Naive thymus-derived CD4-positive, alpha-beta T cell (primary cell): ENCODE data around the gene PLEKHA5. TPM values are rescaled to one million over a fixed set of nuclear protein-coding genes. Genes with fewer than 3 reads are reported as not detected.

Source experiments
- ATAC-seq: fragments of 150-1000 bp; cut with Tn5 transposase; 2 replicates; pipeline ENCODE4 v1.10.0; 2021; ENCODE audit warnings: mild to moderate bottlenecking, moderate library complexity
- CTCF ChIA-PET: fragments of 350-600 bp; sonication (Branson Sonifier 250); formaldehyde crosslinking; loops from one replicate; lab custom pipeline; 2021; ENCODE audit warnings: antibody characterized with exemption; lab: Charles Lee
- POLR2A ChIA-PET: fragments of 350-600 bp; sonication (Branson Sonifier 250); formaldehyde crosslinking; loops from one replicate; lab custom pipeline; 2021; ENCODE audit warnings: antibody characterized with exemption, inconsistent platforms; lab: Charles Lee
- DNase-seq, 9 donors: peaks; one replicate each; pipeline versions ENCODE4 v3.0.0 to v3.0.0-alpha.2; 2020 to 2022; ENCODE audit warnings: mixed read lengths in 1 of 9
- H3K27ac ChIP-seq: one replicate; pipeline ENCODE4 v1.7.0; 2013; ENCODE audit warnings: mild to moderate bottlenecking, low read depth, low read length, moderate library complexity
- H3K27me3 ChIP-seq, 2 donors: one replicate each; pipeline ENCODE4 v1.7.0; 2013; ENCODE audit warnings: low read length in 2 of 2, mild to moderate bottlenecking in 2 of 2, moderate library complexity in 2 of 2; ENCODE audit not compliant: control insufficient read depth in 2 of 2, insufficient read depth in 2 of 2
- H3K36me3 ChIP-seq, 3 experiments: 1 replicate in 2 of 3; 2 replicates in 1 of 3; pipeline ENCODE4 v1.7.0; 2013; ENCODE audit warnings: low read length in 3 of 3, mild to moderate bottlenecking in 3 of 3, moderate library complexity in 1 of 3; ENCODE audit not compliant: insufficient read depth in 3 of 3, control insufficient read depth in 2 of 3
- H3K4me1 ChIP-seq, 2 donors: one replicate each; pipeline ENCODE4 v1.7.0; 2013; ENCODE audit warnings: low read length in 2 of 2, mild to moderate bottlenecking in 2 of 2, moderate library complexity in 1 of 2; ENCODE audit not compliant: control insufficient read depth in 2 of 2, insufficient read depth in 2 of 2
- H3K4me3 ChIP-seq: 2 replicates; pipeline ENCODE4 v1.7.0; 2013; ENCODE audit warnings: mild to moderate bottlenecking, low read length
- H3K9me3 ChIP-seq, 3 experiments: 1 replicate in 2 of 3; 2 replicates in 1 of 3; pipeline ENCODE4 v1.7.0; 2013; ENCODE audit warnings: low read length in 3 of 3; ENCODE audit not compliant: control insufficient read depth in 2 of 3
- H3K27ac Mint-ChIP-seq, 9 donors: one replicate each; pipeline ENCODE4 v1.8.0; 2020 to 2022; ENCODE audit warnings: mixed read lengths in 9 of 9, mild to moderate bottlenecking in 8 of 9, moderate library complexity in 5 of 9, inconsistent platforms in 2 of 9
- H3K27me3 Mint-ChIP-seq, 5 donors: one replicate each; pipeline ENCODE4 v1.8.0; 2021 to 2022; ENCODE audit warnings: mixed read lengths in 5 of 5, mild to moderate bottlenecking in 1 of 5
- H3K36me3 Mint-ChIP-seq, 5 donors: one replicate each; pipeline ENCODE4 v1.8.0; 2020 to 2022; ENCODE audit warnings: mixed read lengths in 5 of 5, mild to moderate bottlenecking in 3 of 5, inconsistent platforms in 1 of 5
- H3K4me1 Mint-ChIP-seq, 7 donors: one replicate each; pipeline ENCODE4 v1.8.0; 2020 to 2022; ENCODE audit warnings: mixed read lengths in 7 of 7, mild to moderate bottlenecking in 3 of 7, inconsistent platforms in 1 of 7
- H3K4me3 Mint-ChIP-seq, 10 donors: one replicate each; pipeline ENCODE4 v1.8.0; 2020 to 2022; ENCODE audit warnings: mild to moderate bottlenecking in 10 of 10, mixed read lengths in 10 of 10, moderate library complexity in 6 of 10, inconsistent platforms in 2 of 10
- H3K9me3 Mint-ChIP-seq, 11 donors: one replicate each; pipeline ENCODE4 v1.8.0; 2020 to 2022; ENCODE audit warnings: mixed read lengths in 11 of 11, mild to moderate bottlenecking in 4 of 11, inconsistent platforms in 1 of 11, moderate library complexity in 1 of 11
- intact Hi-C, 2 donors: fragments of 100-400 bp; cut with micrococcal nuclease; formaldehyde crosslinking; loops; one replicate each; pipeline ENCODE4 v1.15.1; 2023
- polyA plus RNA-seq, 2 donors: library from polyadenylated mRNA; unstranded; fragments of 300-500 nt; fragmentation: Illumina TruSeq; gene quantifications; one replicate each; pipeline ENCODE4 v1.2.3, GENCODE V29; 2021
- total RNA-seq, 6 experiments: library from RNA in 5 of 6; stranded (reverse) in 5 of 6; gene quantifications; 1 replicate in 5 of 6; 2 replicates in 1 of 6; pipeline ENCODE4 v1.2.3 and lab custom pipeline; 2021 to 2026

PLEKHA5 gene
- total and polyA plus RNA-seq, 7 experiments from 2014 or later: 0.32 to 5.3 (median 1.3) TPM

GRCh38 chr12:19201661-19202060 lies 72.1 kb downstream of the PLEKHA5 start:
- Mint-ChIP-seq H3K36me3 (no peaks in the 10 kb centered on the region), H3K27me3 (peaks cover 0 to 3% (median 0%) of the 10 kb centered on the region in 5 donors), H3K27ac (no peak overlapping the region), H3K4me3 (no peak overlapping the region), H3K4me1 (no peaks in the 10 kb centered on the region), H3K9me3 (no peaks in the 10 kb centered on the region)
- DNase-seq (no peak), ATAC-seq (no peak)
- intact Hi-C loops: no loop called here
- CTCF ChIA-PET: no interaction called here
- POLR2A ChIA-PET: no interaction called here
- Histone ChIP-seq H3K27me3 (no peaks in the 10 kb centered on the region), H3K4me3 (no peak overlapping the region), H3K36me3 (no peaks in the 10 kb centered on the region), H3K27ac (no peak overlapping the region), H3K9me3 (no peaks in the 10 kb centered on the region), H3K4me1 (no peaks in the 10 kb centered on the region)

- Histone ChIP-seq H3K4me1 (no peaks in the 10 kb centered on the region), H3K9me3 (no peaks in the 10 kb centered on the region), H3K27ac (no peak overlapping the region), H3K27me3 (no peaks in the 10 kb centered on the region), H3K36me3 (no peaks in the 10 kb centered on the region), H3K4me3 (no peak overlapping the region)
- no peaks in the 10 kb centered on the region for H3K4me1 Mint-ChIP-seq
- DNase-seq (no peak), ATAC-seq (no peak)
- ChIA-PET POLR2A (no interaction called here), CTCF (no interaction called here)
- intact Hi-C loops: no loop called here
- H3K4me3 Mint-ChIP-seq: no peak overlapping the region
- no peak overlapping the region for H3K27ac Mint-ChIP-seq
- peaks cover 0 to 3% (median 0%) of the 10 kb centered on the region in 5 donors for H3K27me3 Mint-ChIP-seq
- no peaks in the 10 kb centered on the region for H3K36me3 Mint-ChIP-seq
- H3K9me3 Mint-ChIP-seq: no peaks in the 10 kb centered on the region
These were observed 73.5 kb downstream of the PLEKHA5 start for GRCh38 chr12:19203013-19203412.

GRCh38 chr12:19203539-19204506 lies 74.3 kb downstream of the PLEKHA5 start:
- no peaks in the 10 kb centered on the region for H3K36me3 Mint-ChIP-seq
- H3K9me3 Mint-ChIP-seq: peaks cover 0 to under 1% (median 0%) of the 10 kb centered on the region in 11 donors
- ChIA-PET POLR2A (no interaction called here), CTCF (no interaction called here)
- H3K27me3 ChIP-seq: no peaks in the 10 kb centered on the region
- no peaks in the 10 kb centered on the region for H3K4me1 ChIP-seq
- H3K4me3 ChIP-seq: no peak overlapping the region
- H3K4me1 Mint-ChIP-seq: no peaks in the 10 kb centered on the region
- no peaks in the 10 kb centered on the region for H3K36me3 ChIP-seq
- H3K27me3 Mint-ChIP-seq: peaks cover 0 to 3% (median 0%) of the 10 kb centered on the region in 5 donors
- intact Hi-C loops: no loop called here
- ATAC-seq: no peak
- no peak overlapping the region for H3K27ac ChIP-seq
- DNase-seq: no peak
- no peak overlapping the region for H3K4me3 Mint-ChIP-seq
- H3K9me3 ChIP-seq: no peaks in the 10 kb centered on the region
- no peak overlapping the region for H3K27ac Mint-ChIP-seq

GRCh38 chr12:19205120-19205519 lies 75.6 kb downstream of the PLEKHA5 start:
- Histone ChIP-seq H3K27me3 (no peaks in the 10 kb centered on the region), H3K36me3 (no peaks in the 10 kb centered on the region), H3K4me3 (no peak overlapping the region), H3K4me1 (no peaks in the 10 kb centered on the region), H3K9me3 (no peaks in the 10 kb centered on the region), H3K27ac (no peak overlapping the region)
- Mint-ChIP-seq H3K4me3 (no peak overlapping the region), H3K4me1 (no peaks in the 10 kb centered on the region), H3K36me3 (no peaks in the 10 kb centered on the region), H3K27ac (no peak overlapping the region), H3K27me3 (no peaks in the 10 kb centered on the region), H3K9me3 (peaks cover 0 to 6% (median 0%) of the 10 kb centered on the region in 11 donors)
- ChIA-PET CTCF (no interaction called here), POLR2A (no interaction called here)
- DNase-seq (no peak), ATAC-seq (no peak)
- intact Hi-C loops: no loop called here

- Mint-ChIP-seq H3K4me3 (no peak overlapping the region), H3K4me1 (no peaks in the 10 kb centered on the region), H3K9me3 (peaks cover 0 to 6% (median 0%) of the 10 kb centered on the region in 11 donors), H3K27me3 (peaks cover 0 to 5% (median 0%) of the 10 kb centered on the region in 5 donors), H3K36me3 (no peaks in the 10 kb centered on the region), H3K27ac (no peak overlapping the region)
- ATAC-seq (no peak), DNase-seq (no peak)
- Histone ChIP-seq H3K27ac (no peak overlapping the region), H3K4me1 (no peaks in the 10 kb centered on the region), H3K27me3 (no peaks in the 10 kb centered on the region), H3K9me3 (no peaks in the 10 kb centered on the region), H3K36me3 (no peaks in the 10 kb centered on the region), H3K4me3 (no peak overlapping the region)
- ChIA-PET CTCF (interaction anchor here (0.6 kb wide), 1 partner anchor 9 kb away, joined by 4 read pairs; no protein-coding TSS in a partner anchor), POLR2A (no interaction called here)
- intact Hi-C loops: no loop called here
These were observed 77.1 kb downstream of the PLEKHA5 start for GRCh38 chr12:19206493-19207077.

GRCh38 chr12:19208456-19208855 lies 78.9 kb downstream of the PLEKHA5 start:
- Histone ChIP-seq H3K27ac (no peak overlapping the region), H3K27me3 (no peaks in the 10 kb centered on the region), H3K4me1 (no peaks in the 10 kb centered on the region), H3K9me3 (no peaks in the 10 kb centered on the region), H3K36me3 (no peaks in the 10 kb centered on the region), H3K4me3 (no peak overlapping the region)
- no peak overlapping the region for H3K4me3 Mint-ChIP-seq
- CTCF ChIA-PET: no interaction called here
- no peaks in the 10 kb centered on the region for H3K36me3 Mint-ChIP-seq
- intact Hi-C loops: no loop called here
- DNase-seq: no peak
- H3K27me3 Mint-ChIP-seq: peaks cover 0 to 5% (median 0%) of the 10 kb centered on the region in 5 donors
- POLR2A ChIA-PET: no interaction called here
- no peaks in the 10 kb centered on the region for H3K4me1 Mint-ChIP-seq
- H3K27ac Mint-ChIP-seq: no peak overlapping the region
- H3K9me3 Mint-ChIP-seq: peaks cover 0 to 6% (median 0%) of the 10 kb centered on the region in 11 donors
- ATAC-seq: no peak
